ENCODE results near the gene FAM174C. TPM values are rescaled to one million over a fixed set of nuclear protein-coding genes. Genes with fewer than 3 reads are reported as not detected.
A peak's percentile ranks its signal among the peaks of the same experiment; 100 is the strongest.

Gene FAM174C
- total RNA-seq, 1 donor from 2014 or later: 22.7 TPM

DNA sequence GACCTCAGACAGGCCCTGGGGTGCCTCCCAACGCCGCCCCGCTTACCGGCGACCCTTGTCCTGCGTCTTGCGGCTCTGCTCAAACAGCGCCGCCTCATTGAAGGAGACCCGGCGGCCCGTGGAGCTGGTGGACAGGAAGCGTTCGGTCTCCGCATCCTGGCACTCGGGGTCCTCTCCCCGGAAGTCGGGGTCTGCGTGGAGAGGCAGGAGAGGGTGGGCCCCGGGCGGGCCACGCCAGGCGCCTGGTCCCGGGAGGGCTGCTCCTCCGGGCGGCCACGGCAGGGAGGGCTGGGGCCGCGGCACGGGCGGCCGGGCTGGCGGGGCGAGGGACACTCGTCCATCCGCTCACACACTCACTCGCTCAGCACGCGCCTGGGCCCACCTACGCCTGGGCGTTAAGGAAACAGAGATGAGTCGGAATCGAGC is 40.4 kb upstream of the FAM174C start:
- Mint-ChIP-seq H3K36me3 (ENCODE audit: low read depth, unreplicated experiment) (no peaks in the 10 kb centered on the region), H3K4me1 (ENCODE audit: unreplicated experiment) (no peaks in the 10 kb centered on the region), H3K4me3 (ENCODE audit: unreplicated experiment) (no peak overlapping the region), H3K27ac (ENCODE audit: unreplicated experiment) (no peak overlapping the region), H3K27me3 (ENCODE audit: unreplicated experiment) (peaks cover 12% of the 10 kb centered on the region), H3K9me3 (ENCODE audit: unreplicated experiment) (no peaks in the 10 kb centered on the region)
- no peak for TF ChIP-seq CTCF (IDR thresholded peaks at IDR 0.05; ENCODE audit: unreplicated experiment)
- DNase-seq (ENCODE audit: low spot score): no peak

GRCh38 chr19:1235625-1236538 is 39.4 kb upstream of the FAM174C start:
- TF ChIP-seq CTCF (IDR thresholded peaks at IDR 0.05; ENCODE audit: unreplicated experiment): no peak
- H3K36me3 Mint-ChIP-seq (ENCODE audit: low read depth, unreplicated experiment): no peaks in the 10 kb centered on the region
- no peak overlapping the region for H3K4me3 Mint-ChIP-seq (ENCODE audit: unreplicated experiment)
- no peaks in the 10 kb centered on the region for H3K4me1 Mint-ChIP-seq (ENCODE audit: unreplicated experiment)
- peaks cover 10% of the 10 kb centered on the region for H3K27me3 Mint-ChIP-seq (ENCODE audit: unreplicated experiment)
- no peaks in the 10 kb centered on the region for H3K9me3 Mint-ChIP-seq (ENCODE audit: unreplicated experiment)
- DNase-seq (ENCODE audit: low spot score): no peak
- no peak overlapping the region for H3K27ac Mint-ChIP-seq (ENCODE audit: unreplicated experiment)

DNA sequence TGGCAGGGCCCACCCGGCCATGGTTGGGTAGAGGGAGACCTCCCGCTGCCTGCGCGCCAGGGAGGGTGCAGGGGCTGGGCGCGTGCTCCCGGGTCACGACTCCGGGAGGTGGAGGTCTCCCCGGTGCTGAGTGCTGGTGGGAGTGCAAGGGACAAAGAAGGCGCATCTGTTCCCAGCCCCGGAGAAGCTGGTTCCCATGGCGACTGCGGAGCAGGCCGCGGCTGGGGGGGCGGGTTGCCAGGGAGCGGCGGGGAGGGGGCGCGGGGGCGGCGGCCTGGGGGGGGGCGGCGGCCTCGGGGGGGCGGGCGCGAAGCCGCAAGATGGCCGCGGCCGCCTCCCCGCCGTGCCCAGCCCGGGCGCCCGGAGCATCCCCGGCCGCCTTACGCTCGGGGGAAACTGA is 38.8 kb upstream of the FAM174C start:
- no peaks in the 10 kb centered on the region for H3K9me3 Mint-ChIP-seq (ENCODE audit: unreplicated experiment)
- no peak overlapping the region for H3K27ac Mint-ChIP-seq (ENCODE audit: unreplicated experiment)
- no peak for DNase-seq (ENCODE audit: low spot score)
- no peak overlapping the region for H3K4me3 Mint-ChIP-seq (ENCODE audit: unreplicated experiment)
- peaks cover 14% of the 10 kb centered on the region for H3K27me3 Mint-ChIP-seq (ENCODE audit: unreplicated experiment)
- peaks cover 5% of the 10 kb centered on the region for H3K4me1 Mint-ChIP-seq (ENCODE audit: unreplicated experiment)
- TF ChIP-seq CTCF (IDR thresholded peaks at IDR 0.05; ENCODE audit: unreplicated experiment): no peak
- no peaks in the 10 kb centered on the region for H3K36me3 Mint-ChIP-seq (ENCODE audit: low read depth, unreplicated experiment)

- TF ChIP-seq CTCF (IDR thresholded peaks at IDR 0.05; ENCODE audit: unreplicated experiment): no peak
Observed at GRCh38 chr19:1237027-1237659, 38.2 kb upstream of the FAM174C start.

More at GRCh38 chr19:1237027-1237659, 38.2 kb upstream of the FAM174C start:
- Mint-ChIP-seq H3K36me3 (ENCODE audit: low read depth, unreplicated experiment) (no peaks in the 10 kb centered on the region), H3K4me1 (ENCODE audit: unreplicated experiment) (peaks cover 5% of the 10 kb centered on the region), H3K9me3 (ENCODE audit: unreplicated experiment) (no peaks in the 10 kb centered on the region), H3K4me3 (ENCODE audit: unreplicated experiment) (peak overlapping the region; percentile 62), H3K27ac (ENCODE audit: unreplicated experiment) (no peak overlapping the region), H3K27me3 (ENCODE audit: unreplicated experiment) (peaks cover 14% of the 10 kb centered on the region)
- no peak for DNase-seq (ENCODE audit: low spot score)
